ENCODE results near the gene GARIN5A.
"Not testable (repeated sequence)": the region's sequence is repeated elsewhere in the genome, so short reads cannot be mapped to it uniquely, and the experiment has no call there.

GARIN5A gene

GRCh38 chr19:50477751-50478515 is 1.3 kb upstream of the GARIN5A start:
- H3K4me3 ChIP-seq (IDR thresholded peaks at IDR 0.05; ENCODE audit: insufficient read depth, low read depth, low read length) = no peak overlapping the region
- H3K27ac ChIP-seq = no peak overlapping the region
- peaks cover 5% of the 10 kb centered on the region for H3K4me1 ChIP-seq (ENCODE audit: low read depth, poor library complexity, severe bottlenecking)
- peaks cover 3% of the 10 kb centered on the region; the same call in 1 of the 2 replicates for H3K27me3 ChIP-seq (ENCODE audit: insufficient read depth, low read depth)
- H3K4me2 ChIP-seq = peak overlapping the region; percentile 65
- H3K9ac ChIP-seq = no peak overlapping the region
- H4K20me1 ChIP-seq (ENCODE audit: insufficient read depth) = no peaks in the 10 kb centered on the region
- no peak overlapping the region for H2AFZ ChIP-seq (ENCODE audit: low read depth)
- no peaks in the 10 kb centered on the region for H3K36me3 ChIP-seq (ENCODE audit: insufficient read depth)
- no peak for TF ChIP-seq CTCF (conservative IDR thresholded peaks at IDR 0.05; ENCODE audit: low read depth, low read length)
- peaks cover 17% of the 10 kb centered on the region; the same call in 1 of the 2 replicates for H3K79me2 ChIP-seq (ENCODE audit: insufficient read depth, low read depth)

GRCh38 chr19:50476907-50477238 is 225 bp upstream of the GARIN5A start:
- no peak for TF ChIP-seq CTCF (conservative IDR thresholded peaks at IDR 0.05; ENCODE audit: low read depth, low read length)
- Histone ChIP-seq H3K27me3 (ENCODE audit: insufficient read depth, low read depth) (peaks cover 8% of the 10 kb centered on the region; the same call in 1 of the 2 replicates), H2AFZ (ENCODE audit: low read depth) (peak overlapping the region; percentile 86), H3K4me3 (IDR thresholded peaks at IDR 0.05; ENCODE audit: insufficient read depth, low read depth, low read length) (peak overlapping the region; percentile 32), H4K20me1 (ENCODE audit: insufficient read depth) (no peaks in the 10 kb centered on the region), H3K4me2 (peak overlapping the region; percentile 65), H3K27ac (peak overlapping the region; percentile 65), H3K79me2 (ENCODE audit: insufficient read depth, low read depth) (peaks cover 17% of the 10 kb centered on the region; the same call in 1 of the 2 replicates), H3K9ac (peak overlapping the region; percentile 77), H3K36me3 (ENCODE audit: insufficient read depth) (no peaks in the 10 kb centered on the region), H3K4me1 (ENCODE audit: low read depth, poor library complexity, severe bottlenecking) (peaks cover 5% of the 10 kb centered on the region)

GRCh38 chr19:50475736-50476223 is 868 bp downstream of the GARIN5A start:
- peaks cover 5% of the 10 kb centered on the region for H3K4me1 ChIP-seq (ENCODE audit: low read depth, poor library complexity, severe bottlenecking)
- no peak overlapping the region for H3K9ac ChIP-seq
- peak overlapping the region; percentile 86; the same call in 1 of the 2 replicates for H2AFZ ChIP-seq (ENCODE audit: low read depth)
- peaks cover 17% of the 10 kb centered on the region; the same call in 1 of the 2 replicates for H3K79me2 ChIP-seq (ENCODE audit: insufficient read depth, low read depth)
- peaks cover 8% of the 10 kb centered on the region; the same call in 1 of the 2 replicates for H3K27me3 ChIP-seq (ENCODE audit: insufficient read depth, low read depth)
- H3K27ac ChIP-seq = no peak overlapping the region; the same call in 1 of the 2 replicates
- no peak for TF ChIP-seq CTCF (conservative IDR thresholded peaks at IDR 0.05; ENCODE audit: low read depth, low read length)
- no peak overlapping the region for H3K4me2 ChIP-seq
- H3K36me3 ChIP-seq (ENCODE audit: insufficient read depth) = no peaks in the 10 kb centered on the region
- H3K4me3 ChIP-seq (IDR thresholded peaks at IDR 0.05; ENCODE audit: insufficient read depth, low read depth, low read length) = no peak overlapping the region
- no peaks in the 10 kb centered on the region for H4K20me1 ChIP-seq (ENCODE audit: insufficient read depth)

GRCh38 chr19:50475101-50475568 is 1.5 kb downstream of the GARIN5A start:
- Histone ChIP-seq H3K9ac (no peak overlapping the region), H3K36me3 (ENCODE audit: insufficient read depth) (no peaks in the 10 kb centered on the region), H4K20me1 (ENCODE audit: insufficient read depth) (no peaks in the 10 kb centered on the region), H3K4me3 (IDR thresholded peaks at IDR 0.05; ENCODE audit: insufficient read depth, low read depth, low read length) (no peak overlapping the region), H3K4me1 (ENCODE audit: low read depth, poor library complexity, severe bottlenecking) (peaks cover 5% of the 10 kb centered on the region), H2AFZ (ENCODE audit: low read depth) (no peak overlapping the region), H3K4me2 (no peak overlapping the region), H3K27ac (no peak overlapping the region), H3K79me2 (ENCODE audit: insufficient read depth, low read depth) (peaks cover 17% of the 10 kb centered on the region; the same call in 1 of the 2 replicates), H3K27me3 (ENCODE audit: insufficient read depth, low read depth) (peaks cover 10% of the 10 kb centered on the region)
- no peak for TF ChIP-seq CTCF (conservative IDR thresholded peaks at IDR 0.05; ENCODE audit: low read depth, low read length)

- not testable (repeated sequence) for H4K20me1 ChIP-seq (ENCODE audit: insufficient read depth); H3K9ac ChIP-seq; H3K4me1 ChIP-seq (ENCODE audit: low read depth, poor library complexity, severe bottlenecking); H3K27ac ChIP-seq; H3K4me3 ChIP-seq (IDR thresholded peaks at IDR 0.05; ENCODE audit: insufficient read depth, low read depth, low read length); H2AFZ ChIP-seq (ENCODE audit: low read depth); H3K4me2 ChIP-seq; H3K36me3 ChIP-seq (ENCODE audit: insufficient read depth)
- Histone ChIP-seq H3K27me3 (ENCODE audit: insufficient read depth, low read depth) (peaks cover 24% of the 10 kb centered on the region), H3K79me2 (ENCODE audit: insufficient read depth, low read depth) (peaks cover 14% of the 10 kb centered on the region; the same call in 1 of the 2 replicates)
Observed at GRCh38 chr19:50473336-50473735, 3.3 kb downstream of the GARIN5A start.

All from KMS-11 (cell line).